Kidney capillary endothelial cell (primary cell): Measurements from ENCODE around the gene HOXB3.
A peak's percentile ranks its signal among the peaks of the same experiment; 100 is the strongest.

Experiments
- DNase-seq: peaks from one replicate; pipeline ENCODE4 v3.0.0-alpha.2; 2018; ENCODE audit warnings: low spot score

Gene HOXB3

DNA sequence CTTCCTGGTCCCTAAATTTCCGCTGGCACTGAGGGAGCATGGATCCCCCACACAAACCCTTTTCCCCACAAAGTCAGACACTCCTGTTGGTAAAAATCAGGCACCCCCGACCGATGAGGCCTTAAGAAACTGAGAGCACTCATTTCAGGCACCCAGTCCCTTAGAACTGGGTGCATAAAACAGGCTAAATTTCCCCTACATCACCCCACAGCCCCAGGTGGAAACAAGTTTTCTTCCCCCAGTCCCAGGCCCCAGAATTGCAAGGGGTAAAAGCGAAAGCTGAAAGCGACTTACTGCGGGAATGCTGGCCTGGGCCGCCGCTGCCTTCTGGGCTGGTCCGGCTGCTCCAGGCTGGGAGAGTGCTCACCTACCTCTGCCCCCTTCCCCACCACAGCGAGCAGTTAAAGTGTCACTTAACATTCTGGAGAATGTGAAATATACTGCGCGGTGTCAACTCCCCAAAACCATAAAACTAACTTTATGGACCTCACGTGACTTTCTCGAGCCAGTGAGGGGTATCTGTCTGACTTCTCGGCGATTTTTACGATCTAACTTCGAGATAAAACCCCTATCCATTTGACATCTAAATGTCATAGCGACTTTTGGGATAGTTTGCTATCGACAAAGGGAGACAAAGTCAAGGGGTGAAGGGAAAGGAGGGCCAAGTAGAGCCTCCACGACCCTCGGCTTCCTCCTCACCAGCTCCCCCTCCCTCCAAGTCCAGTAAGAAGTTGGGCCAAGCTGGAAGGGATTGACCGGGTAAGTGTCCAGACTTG, at the start of gene HOXB3:
Gene HOXB3, minus strand, starts transcription at position 411 of the 776 bp plus-strand sequence. CDS start 37,767 bp downstream, outside the sequence.
- no peak for DNase-seq

DNA sequence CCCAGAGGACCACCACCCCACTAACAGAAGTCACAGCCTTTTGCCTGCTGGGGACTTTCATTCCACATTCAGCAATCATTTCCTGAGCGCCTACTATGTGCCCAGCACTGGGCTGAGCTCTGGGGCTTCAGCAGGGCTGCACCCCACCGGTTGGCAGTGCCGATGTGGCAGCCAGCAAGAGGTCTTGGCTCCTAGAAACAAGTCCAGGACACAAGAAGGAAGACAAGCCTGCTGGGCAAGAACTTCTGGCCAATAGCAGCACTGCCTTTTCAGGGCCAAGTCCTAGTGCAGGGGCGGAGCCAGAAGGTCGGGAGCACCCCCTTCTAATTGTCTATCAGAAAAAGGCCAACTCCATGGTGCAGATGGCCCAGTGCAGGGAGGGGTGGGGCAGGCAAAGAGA, 49.1 kb upstream of the HOXB3 start:
- DNase-seq = no peak

DNA sequence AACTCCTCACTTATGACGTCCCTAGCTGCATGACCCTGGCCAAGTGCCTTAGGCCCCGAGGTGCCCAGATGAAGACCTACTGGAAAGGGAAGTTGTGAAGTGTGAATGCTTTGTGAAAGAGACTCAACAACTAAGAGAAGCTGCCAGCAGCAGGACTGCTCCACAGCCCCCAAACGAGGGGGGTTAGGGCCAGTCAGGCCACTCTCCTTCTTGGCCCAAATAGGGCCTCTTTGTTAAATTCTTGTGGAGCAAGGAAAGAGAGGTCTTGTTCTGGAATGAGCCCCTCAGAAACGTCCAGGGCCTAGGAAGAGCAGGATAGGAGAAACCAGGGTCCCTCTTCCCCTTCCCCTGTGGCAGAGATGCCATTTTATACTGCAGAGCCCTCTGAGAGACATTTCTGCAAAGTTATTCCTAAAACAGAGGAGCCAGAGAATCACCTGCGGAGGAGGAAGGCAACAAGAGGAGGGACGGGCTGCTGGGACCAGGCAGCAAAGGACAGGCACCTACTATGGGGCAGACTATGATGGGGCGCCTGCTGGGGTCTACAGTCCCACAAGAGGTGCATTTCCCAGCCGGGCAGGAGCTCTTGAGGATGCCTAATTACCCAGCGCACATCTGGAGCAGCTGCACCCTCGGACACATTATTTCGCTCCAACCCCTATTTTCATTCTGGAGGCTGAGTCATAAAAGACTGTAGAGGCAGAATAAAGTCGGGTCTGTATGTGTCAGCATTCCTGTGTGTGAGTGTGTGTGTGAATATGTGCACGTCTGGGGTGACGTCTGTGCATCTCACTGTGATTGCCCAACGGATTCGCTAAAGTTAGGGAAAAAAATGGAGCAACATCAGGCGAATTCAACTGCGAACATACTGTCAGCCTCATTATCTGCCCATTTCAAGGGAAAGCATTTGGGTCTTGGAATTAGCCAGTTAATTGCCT, 47.6 kb upstream of the HOXB3 start:
- no peak for DNase-seq

DNA sequence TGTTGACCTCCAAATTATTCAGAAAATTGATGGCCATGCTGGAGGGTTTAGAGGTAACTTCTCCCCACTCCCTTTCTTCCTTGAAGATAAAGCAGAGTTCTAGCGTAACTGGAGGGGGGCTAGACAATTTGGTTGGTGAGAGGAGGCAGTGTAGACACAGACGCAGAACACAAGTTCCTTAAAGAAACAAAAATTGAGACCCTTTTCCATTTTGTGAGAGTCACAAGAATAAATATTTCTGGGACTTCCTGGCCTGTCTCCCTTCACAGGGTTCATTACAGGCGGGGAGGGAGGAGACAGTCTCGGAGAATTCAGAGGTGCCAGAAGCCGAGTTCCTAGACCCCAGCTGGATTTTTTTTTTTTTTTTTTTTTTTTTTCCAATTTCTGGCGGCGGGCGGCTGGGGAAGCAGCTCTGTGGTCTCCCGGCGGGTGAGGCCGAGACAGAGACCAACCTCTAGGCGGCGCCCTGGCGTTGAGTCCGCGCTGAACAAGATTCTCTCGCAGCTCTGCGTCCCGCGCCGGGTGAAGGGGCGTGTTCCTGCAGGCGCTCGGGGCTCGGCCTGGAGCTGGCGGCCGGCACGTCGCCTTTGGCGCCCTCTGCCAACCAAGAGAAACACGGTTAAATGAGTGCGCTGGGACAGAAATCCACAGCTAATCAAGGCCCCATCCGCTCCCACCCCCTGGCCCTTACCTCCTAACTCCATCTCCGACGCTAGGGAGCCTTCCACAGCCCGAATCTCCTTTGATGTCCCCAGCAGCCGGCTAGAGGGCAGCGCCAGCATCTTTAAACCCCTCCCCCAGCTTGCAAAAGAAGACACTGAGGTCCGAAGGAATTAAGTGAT, 46.4 kb upstream of the HOXB3 start:
- DNase-seq = peak; percentile 91

DNA sequence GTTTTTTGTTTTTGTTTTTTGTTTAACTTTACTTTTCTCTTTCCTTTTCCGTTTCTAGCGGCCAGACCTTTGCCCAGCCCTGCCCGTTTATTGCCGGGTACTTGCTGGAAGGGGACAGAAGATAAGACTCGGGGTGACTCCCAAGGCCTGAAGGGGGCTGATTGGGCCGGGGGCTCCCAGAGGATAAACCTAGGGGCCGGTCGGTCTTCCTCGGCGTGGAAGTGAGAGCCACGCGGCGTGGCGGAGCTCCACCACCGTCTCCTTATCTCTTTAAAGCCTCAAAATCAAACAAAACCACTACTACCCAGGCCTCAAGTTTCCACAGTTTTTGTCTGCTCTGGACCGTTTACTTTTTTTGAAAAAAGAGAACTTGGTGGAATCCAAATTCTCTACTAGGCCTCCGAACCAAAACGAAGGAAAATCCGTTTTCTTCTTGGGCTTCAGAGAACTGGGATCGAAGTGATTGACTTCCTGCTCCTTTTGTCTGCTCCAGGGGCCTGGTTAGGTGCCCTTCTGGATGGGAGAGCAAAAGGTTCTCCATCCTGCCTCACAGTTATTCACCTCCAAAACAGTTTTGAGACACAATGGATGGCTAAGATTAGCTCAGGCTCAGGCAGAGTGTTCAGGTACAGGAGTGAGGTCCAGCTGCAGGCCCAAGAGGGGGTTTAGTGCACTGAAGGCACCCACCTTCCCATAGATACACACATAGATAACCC, 44.6 kb upstream of the HOXB3 start:
- DNase-seq = no peak

DNA sequence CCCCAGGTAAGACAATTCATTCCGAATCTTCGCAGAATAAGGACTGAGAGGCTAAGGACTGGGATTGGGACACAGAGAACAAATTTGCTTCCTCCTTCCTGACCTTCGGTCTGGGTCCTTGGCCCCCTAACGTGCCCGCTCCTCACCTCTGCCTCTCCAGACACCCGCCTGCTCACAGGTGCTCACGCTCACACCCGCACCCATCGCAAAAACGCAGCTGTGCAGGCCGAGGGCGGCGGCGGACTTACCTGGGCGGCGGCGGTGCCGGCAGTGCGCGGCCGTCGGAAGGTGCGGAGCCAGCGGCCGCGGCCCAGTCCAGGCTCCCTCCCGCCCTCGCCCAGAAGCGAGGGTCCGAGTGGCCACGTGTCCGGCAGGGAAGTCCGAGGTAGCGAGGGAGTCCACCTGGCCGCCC, 43.2 kb upstream of the HOXB3 start:
- no peak for DNase-seq

DNA sequence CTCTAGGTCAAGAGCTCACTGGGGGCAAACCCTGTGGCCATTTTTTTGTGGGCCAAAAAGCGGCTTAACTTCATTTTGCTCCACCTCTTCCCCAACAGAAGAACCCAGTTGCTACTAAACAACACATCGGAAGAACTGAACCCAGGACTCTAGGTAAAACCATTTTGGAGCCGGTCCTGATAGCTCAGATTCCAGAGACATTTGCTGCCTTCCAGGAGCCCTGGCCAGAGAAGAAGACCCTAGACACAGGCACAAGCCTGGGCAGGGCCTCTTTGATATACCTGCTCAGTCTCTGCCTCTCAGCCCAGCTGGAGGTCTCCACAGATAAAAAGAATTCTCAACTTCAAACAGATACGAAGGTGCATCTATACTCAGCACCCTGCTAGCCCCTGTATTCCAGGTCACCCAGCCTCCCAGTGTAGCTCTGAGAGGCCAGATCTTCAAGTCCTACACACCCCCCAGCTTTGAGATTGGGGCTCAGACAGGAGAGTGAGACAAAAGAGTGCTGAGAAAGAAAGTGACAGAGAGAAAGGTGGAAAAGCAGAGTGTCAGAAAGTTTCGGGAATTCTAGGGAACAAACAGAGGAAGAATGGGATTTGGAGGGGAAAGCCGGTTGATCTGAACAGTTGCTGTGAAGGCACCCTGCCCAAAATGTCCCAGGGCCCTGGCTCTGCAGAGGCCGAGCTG, 42.7 kb upstream of the HOXB3 start:
- no peak for DNase-seq

DNA sequence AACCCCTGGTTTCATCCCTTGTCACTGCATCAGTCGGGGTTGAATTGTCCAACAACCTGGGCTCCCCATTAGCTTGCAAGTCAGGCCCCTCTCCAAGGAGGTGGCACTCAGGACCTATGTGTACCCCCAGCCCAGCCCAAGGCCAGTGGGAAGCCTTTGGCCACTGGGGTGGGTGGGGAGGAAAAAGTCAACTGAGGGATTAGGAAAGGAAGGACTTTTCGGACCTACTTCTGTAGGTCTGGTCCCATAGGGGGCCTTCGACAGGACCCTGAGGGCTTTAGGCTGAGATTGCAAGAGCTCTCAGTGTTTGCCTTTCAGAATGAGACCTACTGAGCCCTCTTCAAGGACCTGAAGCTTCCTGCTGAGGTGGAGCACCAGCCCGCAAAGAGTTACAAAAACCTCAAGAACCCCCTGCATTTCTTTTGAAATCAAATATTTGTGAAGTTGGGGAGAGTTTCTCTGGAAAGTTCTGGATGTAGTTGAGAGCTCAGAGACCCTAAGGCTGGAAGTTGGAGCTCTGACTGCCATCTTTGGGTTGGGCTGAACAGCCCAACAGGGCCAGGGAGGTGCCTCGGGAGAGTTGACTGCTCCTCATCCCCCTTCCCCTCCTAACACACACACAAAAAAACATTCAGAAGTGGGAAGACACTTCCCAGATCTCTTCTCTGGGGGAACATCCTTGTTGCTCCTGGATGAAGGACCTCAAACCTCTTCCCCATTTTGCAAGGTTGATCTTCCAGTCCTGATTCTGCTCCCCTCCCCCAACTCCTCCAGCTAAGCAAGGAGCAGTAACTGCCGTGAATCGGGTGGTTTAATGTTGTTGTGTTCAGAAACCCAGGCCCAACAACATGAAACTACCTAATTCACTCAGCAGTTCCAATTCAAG, 41.9 kb upstream of the HOXB3 start:
- DNase-seq = no peak

DNA sequence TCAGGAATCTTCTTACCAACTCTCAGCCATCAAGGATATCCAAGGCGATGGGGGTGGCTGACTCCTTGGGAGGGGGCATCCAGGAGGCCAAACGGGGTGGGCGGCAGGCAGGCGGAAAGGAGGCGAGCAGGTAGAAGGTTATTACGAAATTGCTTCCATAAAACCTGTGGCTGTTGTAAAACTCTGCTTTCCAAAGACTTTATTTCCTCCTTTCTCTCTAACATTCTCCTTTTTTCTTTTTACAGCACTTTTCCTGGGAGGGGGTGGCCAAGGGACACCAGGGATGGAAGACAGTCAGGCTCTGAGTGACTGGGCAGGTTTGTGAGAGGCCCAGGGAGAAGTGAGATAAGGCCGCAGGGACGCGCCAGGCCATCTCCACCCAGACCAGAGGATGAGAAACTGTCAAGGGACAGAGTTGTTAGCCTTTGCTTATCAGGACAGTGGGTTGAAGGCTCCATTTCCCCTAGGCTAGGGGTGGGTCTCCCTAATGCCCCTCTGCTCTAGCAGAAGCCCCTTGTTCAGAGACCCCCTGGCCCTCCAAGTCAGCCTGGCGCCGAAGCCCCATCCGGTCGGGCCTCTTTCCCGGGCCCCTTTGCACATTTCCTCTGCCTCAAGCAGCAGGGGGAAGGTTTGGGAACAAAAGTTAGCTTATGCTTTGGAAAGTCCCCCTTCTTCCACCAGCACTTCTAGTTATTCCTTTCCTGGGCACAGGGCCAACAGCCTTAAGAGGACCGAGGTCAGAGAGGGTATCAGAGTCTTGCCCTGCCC, 41.1 kb upstream of the HOXB3 start:
- DNase-seq = no peak

DNA sequence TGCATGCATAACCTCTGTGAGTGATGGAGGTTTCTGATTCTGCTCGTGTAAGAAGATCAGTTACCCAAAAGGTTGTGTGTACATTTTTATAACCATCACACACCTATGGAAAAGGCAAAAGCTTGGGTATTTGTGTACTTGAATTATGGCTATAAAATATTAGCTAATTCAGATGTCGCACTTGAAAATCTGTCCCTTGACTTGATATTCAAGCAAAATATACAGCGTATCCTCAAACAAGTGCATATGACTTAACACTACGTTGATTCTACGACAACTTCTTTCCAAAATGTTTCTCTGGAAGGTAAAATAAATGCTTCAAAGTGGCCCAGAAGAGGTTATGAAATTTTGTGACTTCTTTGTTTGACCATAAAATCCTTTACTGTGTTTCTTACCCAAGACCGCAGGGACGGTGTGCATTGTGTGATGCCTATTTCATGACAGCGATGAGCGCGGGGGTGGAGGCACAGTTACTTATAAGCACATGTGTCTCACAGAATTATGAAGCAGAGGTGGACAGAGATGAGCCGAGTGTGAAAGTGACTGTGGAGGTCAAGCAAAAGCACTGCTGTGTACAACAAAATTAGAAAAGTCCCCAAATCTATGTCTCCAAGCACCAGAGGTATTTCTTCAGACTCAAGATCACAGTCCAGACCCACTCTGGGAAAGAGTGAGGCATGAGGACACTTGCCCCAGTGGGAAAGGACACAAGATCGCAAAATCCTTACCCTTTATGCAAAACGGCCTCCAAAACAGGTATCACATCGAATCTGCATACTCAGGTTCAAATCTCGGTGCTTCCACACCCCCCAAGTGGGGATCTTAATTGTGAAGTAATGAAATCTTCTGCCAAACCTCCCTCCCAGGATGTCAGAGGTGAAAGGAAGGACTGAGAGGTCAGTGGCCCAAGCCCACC, 40.2 kb upstream of the HOXB3 start:
- DNase-seq = no peak

DNA sequence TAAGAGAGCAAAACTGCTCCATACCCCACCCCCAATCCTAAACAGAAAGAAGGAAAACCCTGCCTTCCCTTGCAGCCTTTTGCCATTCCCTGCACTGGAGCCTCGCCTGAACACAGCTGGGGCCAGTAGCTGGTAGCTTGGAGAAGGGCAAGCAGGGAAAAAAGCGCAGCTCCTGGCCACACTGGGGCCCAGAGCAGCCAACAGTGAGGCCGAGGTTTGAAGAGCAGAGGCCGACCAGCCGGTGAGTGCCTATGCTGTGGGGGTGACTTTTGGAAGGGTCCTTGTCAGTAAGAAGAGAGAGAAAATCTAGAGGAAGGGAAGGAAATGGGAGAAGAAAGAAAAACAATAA, 39.3 kb upstream of the HOXB3 start:
- DNase-seq = no peak

DNA sequence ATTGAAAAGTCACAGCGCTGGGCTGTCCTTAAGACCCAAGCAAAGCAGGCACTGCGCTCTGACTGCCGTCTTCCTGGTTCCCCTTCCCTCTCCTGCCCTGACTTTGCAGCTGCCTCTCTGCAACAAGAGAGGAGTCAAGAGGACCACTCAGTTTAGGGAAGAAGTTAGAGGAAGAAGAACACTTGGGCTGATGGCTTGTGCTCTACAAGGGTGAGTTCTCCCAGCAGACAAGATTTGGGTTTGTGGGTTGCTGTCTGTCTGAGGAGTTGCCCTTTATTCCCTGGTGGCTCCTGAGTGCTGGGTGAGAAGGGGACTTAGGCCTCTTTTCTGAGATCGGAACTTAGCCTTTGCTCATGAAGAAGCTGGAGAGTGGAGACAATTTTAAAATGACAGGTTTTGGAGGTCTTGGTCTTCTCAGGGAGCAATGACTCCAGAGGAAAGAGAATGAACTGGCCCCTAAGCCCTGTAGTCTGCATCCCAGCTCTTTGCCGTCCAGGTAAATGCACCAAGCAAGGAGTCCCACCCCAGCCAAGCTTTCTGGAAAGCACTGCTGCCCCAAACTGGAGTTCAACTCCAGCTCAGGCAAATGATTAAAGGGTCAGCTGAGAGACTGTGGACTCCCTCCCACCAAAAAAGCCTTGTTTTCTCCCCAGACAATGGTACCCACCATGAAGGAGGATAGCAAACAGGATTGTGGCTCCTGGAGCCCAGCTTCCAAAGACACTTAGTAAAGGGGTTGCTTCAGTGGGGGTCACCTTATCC, 38.8 kb upstream of the HOXB3 start:
- no peak for DNase-seq

DNA sequence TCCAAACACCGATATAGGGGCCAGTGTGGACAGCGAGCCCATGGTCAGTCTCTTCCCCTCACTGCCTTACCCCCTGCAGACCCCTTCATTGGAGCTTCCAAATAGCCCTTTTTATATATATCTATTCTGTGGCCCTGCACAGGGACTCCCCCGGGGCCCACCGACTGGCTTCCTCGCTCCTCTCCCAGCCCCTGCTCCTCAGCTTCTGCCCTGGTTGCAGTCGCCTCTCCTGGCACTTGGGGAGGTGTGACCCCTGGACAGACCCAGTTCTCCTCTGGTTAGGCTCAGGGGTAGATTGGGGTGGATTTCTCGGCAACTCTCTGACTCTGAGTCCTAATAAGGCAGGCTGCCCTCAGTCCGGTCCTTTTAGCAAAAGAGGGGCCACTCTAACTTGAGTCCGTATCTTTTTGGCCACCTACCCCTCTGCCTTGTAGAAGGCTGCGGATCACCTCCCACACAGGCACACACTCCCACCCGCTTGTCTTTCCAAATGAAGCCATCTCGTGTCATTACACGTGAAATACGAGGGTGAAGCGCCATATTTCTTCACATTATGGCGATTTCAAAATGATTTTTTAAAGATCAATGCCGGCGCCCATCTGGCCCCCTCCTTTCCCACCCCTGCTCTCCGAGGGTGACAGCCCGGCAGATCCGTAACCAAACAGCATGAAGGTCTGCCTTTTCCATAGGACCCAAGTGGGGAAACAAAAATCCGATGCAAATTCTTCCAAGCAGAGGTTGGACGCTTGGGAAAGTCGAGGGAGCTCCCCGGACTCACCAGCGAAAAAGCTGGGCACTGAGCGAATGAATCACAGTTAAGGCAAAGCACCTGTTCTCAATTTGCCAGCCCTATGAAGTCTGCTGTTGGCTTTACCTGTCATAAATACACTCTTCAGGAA, 37.8 kb upstream of the HOXB3 start:
- no peak for DNase-seq

DNA sequence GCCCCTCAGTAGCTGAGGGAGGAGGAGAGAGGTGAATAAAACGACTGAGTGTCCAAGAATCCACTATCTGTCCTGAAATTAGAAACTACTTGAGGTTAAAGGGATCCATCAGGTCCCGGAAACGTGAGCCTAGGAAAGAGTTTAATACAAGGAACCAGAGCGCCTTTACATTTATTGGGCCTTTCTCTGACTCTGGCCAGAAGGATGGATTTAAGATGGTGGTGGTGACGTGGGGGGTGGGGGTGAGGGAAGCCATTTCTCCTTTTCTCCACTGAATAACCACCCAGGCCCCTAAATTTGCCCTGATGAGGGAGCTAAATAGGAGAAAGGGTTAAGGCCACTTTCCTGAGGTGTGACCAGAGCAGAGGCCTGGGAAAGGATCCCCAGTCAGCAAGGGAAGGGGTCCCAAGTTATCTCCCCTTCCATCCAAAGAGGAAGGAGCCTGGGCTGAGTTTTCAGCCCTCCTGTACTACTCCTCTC, 37.1 kb upstream of the HOXB3 start:
- no peak for DNase-seq

DNA sequence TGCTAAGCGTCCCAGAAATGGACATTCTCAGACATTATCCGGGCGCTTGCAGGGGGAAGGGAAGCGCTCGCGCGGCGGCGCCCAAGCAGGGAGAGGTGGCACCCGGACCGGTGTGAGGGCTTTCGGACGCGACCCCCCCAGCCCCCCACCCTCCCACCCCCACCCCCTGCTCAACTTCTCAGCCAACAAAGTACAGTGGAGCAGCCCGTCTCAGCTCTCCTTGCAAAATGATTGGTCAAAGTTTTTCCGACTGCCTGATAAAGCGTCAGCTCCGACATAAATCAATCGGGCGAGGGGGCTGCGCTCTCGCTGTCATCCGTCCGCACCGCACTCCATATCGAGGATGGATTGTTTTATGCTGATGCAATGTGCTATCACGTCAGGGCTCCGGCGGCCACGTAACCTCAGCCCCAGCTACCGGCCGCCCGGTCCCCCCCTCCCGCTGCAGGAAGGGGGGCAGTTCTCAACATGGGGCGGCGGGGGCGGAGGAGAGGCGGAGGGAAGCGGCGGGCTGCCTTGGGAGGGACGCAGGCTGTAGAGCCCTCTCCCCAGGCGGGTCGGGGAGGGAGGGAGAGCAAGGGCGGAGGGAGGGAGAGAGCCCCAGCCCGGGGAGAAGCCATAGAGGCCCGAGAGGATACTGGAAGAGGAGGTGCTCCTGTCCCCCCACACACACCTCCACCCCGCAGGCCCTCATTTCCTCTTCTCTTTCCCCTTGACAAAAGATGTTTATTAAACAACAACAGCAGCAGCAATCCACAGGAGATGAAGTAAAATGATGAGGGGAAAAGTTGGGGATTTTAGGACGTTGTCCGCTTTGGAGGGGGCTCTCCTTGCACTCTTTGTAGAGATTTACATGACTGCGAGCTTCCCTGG, 36.4 kb upstream of the HOXB3 start, which contains the start of gene HOXB9:
Gene HOXB9, minus strand, starts transcription at position 114 of the 873 bp plus-strand sequence. Its CDS starts 89 bp downstream, at position 25.
- peak; percentile 27 for DNase-seq
